ENCODE data around the gene ZNF474. TPM values are rescaled to one million over a fixed set of nuclear protein-coding genes. Genes with fewer than 3 reads are reported as not detected.

Gene ZNF474
- total and polyA plus RNA-seq, 4 donors = 0.03 to 0.25 (median 0.23) TPM; not detected in 1

- no peak overlapping the region for H3K4me3 ChIP-seq (ENCODE audit: low read depth in 1 of 3, low read length in 3 of 3)
- H3K27ac ChIP-seq (ENCODE audit: low read depth in 1 of 2, low read length in 2 of 2) = no peak overlapping the region
Observed at GRCh38 chr5:122153230-122153629, 23.9 kb downstream of the ZNF474 start.

GRCh38 chr5:122153774-122154173 is 24.4 kb downstream of the ZNF474 start:
- TF ChIP-seq YY1 (IDR thresholded peaks at IDR 0.05) = no peak
- TF ChIP-seq, protein P1, sequence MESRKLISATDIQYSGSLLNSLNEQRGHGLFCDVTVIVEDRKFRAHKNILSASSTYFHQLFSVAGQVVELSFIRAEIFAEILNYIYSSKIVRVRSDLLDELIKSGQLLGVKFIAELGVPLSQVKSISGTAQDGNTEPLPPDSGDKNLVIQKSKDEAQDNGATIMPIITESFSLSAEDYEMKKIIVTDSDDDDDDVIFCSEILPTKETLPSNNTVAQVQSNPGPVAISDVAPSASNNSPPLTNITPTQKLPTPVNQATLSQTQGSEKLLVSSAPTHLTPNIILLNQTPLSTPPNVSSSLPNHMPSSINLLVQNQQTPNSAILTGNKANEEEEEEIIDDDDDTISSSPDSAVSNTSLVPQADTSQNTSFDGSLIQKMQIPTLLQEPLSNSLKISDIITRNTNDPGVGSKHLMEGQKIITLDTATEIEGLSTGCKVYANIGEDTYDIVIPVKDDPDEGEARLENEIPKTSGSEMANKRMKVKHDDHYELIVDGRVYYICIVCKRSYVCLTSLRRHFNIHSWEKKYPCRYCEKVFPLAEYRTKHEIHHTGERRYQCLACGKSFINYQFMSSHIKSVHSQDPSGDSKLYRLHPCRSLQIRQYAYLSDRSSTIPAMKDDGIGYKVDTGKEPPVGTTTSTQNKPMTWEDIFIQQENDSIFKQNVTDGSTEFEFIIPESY (IDR thresholded peaks at IDR 0.05) = no peak
- no peak for TF ChIP-seq FOXA1 (IDR thresholded peaks at IDR 0.05)
- no peak for TF ChIP-seq NR2F2 (IDR thresholded peaks at IDR 0.05)
- TF ChIP-seq FOXA2 (IDR thresholded peaks at IDR 0.05) = no peak
- no peak for TF ChIP-seq HNF4A (conservative IDR thresholded peaks at IDR 0.05)
- no peak for TF ChIP-seq EGR1 (IDR thresholded peaks at IDR 0.05; ENCODE audit: low read depth in 2 of 2)
- H3K27me3 ChIP-seq (ENCODE audit: control insufficient read depth in 4 of 4, insufficient read depth in 4 of 4, low read length in 3 of 4) = peaks cover 0 to 3% (median 0%) of the 10 kb centered on the region in 4 donors
- H3K27ac ChIP-seq (ENCODE audit: low read depth in 1 of 2, low read length in 2 of 2) = no peak overlapping the region
- no peak for DNase-seq (ENCODE audit: low spot score)
- H3K4me1 ChIP-seq (ENCODE audit: control insufficient read depth in 4 of 4, insufficient read depth in 4 of 4, low read length in 3 of 4) = no peaks in the 10 kb centered on the region
- 86% methylated on average over 4 of the region's 4 CpGs for WGBS
- no peaks in the 10 kb centered on the region for H3K36me3 ChIP-seq (ENCODE audit: control insufficient read depth in 4 of 4, insufficient read depth in 3 of 4, low read depth in 1 of 4, low read length in 3 of 4)
- H3K9me3 ChIP-seq (ENCODE audit: control insufficient read depth in 4 of 4, low read length in 3 of 4) = no peaks in the 10 kb centered on the region
- no peak overlapping the region for H3K9ac ChIP-seq (ENCODE audit: low read depth in 1 of 2, low read length in 2 of 2)
- H3K4me3 ChIP-seq (ENCODE audit: low read depth in 1 of 3, low read length in 3 of 3) = no peak overlapping the region

More at GRCh38 chr5:122153230-122153629, 23.9 kb downstream of the ZNF474 start:
- Histone ChIP-seq H3K4me1 (ENCODE audit: control insufficient read depth in 4 of 4, insufficient read depth in 4 of 4, low read length in 3 of 4) (no peaks in the 10 kb centered on the region), H3K9ac (ENCODE audit: low read depth in 1 of 2, low read length in 2 of 2) (no peak overlapping the region), H3K27me3 (ENCODE audit: control insufficient read depth in 4 of 4, insufficient read depth in 4 of 4, low read length in 3 of 4) (peaks cover 0 to 2% (median 0%) of the 10 kb centered on the region in 4 donors), H3K36me3 (ENCODE audit: control insufficient read depth in 4 of 4, insufficient read depth in 3 of 4, low read depth in 1 of 4, low read length in 3 of 4) (no peaks in the 10 kb centered on the region), H3K9me3 (ENCODE audit: control insufficient read depth in 4 of 4, low read length in 3 of 4) (no peaks in the 10 kb centered on the region)
- WGBS = 76% methylated on average over 2 of the region's 2 CpGs
- TF ChIP-seq ATF3 (IDR thresholded peaks at IDR 0.05) (no peak), RAD21 (IDR thresholded peaks at IDR 0.05) (no peak), FOXA1 (IDR thresholded peaks at IDR 0.05) (no peak), EGR1 (IDR thresholded peaks at IDR 0.05; ENCODE audit: low read depth in 2 of 2) (no peak), HNF4A (conservative IDR thresholded peaks at IDR 0.05) (no peak), JUND (IDR thresholded peaks at IDR 0.05) (no peak), RXRA (IDR thresholded peaks at IDR 0.05) (no peak), NR2F2 (IDR thresholded peaks at IDR 0.05) (no peak), HNF4G (IDR thresholded peaks at IDR 0.05) (no peak), GABPA (IDR thresholded peaks at IDR 0.05 in 1 of 2, conservative IDR thresholded peaks at IDR 0.05 in 1 of 2) (no peak), TAF1 (conservative IDR thresholded peaks at IDR 0.05) (no peak)
- TF ChIP-seq, protein P2, sequence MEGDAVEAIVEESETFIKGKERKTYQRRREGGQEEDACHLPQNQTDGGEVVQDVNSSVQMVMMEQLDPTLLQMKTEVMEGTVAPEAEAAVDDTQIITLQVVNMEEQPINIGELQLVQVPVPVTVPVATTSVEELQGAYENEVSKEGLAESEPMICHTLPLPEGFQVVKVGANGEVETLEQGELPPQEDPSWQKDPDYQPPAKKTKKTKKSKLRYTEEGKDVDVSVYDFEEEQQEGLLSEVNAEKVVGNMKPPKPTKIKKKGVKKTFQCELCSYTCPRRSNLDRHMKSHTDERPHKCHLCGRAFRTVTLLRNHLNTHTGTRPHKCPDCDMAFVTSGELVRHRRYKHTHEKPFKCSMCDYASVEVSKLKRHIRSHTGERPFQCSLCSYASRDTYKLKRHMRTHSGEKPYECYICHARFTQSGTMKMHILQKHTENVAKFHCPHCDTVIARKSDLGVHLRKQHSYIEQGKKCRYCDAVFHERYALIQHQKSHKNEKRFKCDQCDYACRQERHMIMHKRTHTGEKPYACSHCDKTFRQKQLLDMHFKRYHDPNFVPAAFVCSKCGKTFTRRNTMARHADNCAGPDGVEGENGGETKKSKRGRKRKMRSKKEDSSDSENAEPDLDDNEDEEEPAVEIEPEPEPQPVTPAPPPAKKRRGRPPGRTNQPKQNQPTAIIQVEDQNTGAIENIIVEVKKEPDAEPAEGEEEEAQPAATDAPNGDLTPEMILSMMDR (IDR thresholded peaks at IDR 0.05; ENCODE audit: low read depth, low read length, missing input control) = no peak
- TF ChIP-seq, protein P3, sequence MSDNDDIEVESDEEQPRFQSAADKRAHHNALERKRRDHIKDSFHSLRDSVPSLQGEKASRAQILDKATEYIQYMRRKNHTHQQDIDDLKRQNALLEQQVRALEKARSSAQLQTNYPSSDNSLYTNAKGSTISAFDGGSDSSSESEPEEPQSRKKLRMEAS (IDR thresholded peaks at IDR 0.05) = no peak
- TF ChIP-seq, protein P1 (IDR thresholded peaks at IDR 0.05) = no peak
- no peak for DNase-seq (ENCODE audit: low spot score)

All from liver (tissue), 9 donors.